ENCODE measurements around the gene TGM4.

The TGM4 gene

DNA sequence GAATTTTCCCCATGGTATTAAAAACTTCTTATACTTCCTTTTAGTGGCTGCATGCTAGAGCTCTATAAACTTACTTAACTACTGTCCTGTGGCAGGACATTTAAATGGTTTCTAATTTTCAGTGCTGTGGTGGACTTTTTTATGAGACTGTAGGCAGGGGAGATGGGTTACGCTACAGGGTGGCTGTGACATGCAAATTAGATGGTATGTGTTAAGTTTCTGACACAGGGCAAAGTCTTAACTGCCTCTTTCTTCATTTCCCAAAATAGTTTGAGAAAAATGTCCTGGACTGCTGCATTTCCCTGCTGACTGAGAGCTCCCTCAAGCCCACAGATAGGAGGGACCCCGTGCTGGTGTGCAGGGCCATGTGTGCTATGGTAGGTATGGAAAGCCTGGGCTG, 22.0 kb downstream of the TGM4 start:
- TF ChIP-seq, protein P1, sequence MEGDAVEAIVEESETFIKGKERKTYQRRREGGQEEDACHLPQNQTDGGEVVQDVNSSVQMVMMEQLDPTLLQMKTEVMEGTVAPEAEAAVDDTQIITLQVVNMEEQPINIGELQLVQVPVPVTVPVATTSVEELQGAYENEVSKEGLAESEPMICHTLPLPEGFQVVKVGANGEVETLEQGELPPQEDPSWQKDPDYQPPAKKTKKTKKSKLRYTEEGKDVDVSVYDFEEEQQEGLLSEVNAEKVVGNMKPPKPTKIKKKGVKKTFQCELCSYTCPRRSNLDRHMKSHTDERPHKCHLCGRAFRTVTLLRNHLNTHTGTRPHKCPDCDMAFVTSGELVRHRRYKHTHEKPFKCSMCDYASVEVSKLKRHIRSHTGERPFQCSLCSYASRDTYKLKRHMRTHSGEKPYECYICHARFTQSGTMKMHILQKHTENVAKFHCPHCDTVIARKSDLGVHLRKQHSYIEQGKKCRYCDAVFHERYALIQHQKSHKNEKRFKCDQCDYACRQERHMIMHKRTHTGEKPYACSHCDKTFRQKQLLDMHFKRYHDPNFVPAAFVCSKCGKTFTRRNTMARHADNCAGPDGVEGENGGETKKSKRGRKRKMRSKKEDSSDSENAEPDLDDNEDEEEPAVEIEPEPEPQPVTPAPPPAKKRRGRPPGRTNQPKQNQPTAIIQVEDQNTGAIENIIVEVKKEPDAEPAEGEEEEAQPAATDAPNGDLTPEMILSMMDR (IDR thresholded peaks at IDR 0.05): no peak

GRCh38 chr3:44899683-44900367, 25.4 kb downstream of the TGM4 start:
- TF ChIP-seq, protein P1 (IDR thresholded peaks at IDR 0.05): no peak

DNA sequence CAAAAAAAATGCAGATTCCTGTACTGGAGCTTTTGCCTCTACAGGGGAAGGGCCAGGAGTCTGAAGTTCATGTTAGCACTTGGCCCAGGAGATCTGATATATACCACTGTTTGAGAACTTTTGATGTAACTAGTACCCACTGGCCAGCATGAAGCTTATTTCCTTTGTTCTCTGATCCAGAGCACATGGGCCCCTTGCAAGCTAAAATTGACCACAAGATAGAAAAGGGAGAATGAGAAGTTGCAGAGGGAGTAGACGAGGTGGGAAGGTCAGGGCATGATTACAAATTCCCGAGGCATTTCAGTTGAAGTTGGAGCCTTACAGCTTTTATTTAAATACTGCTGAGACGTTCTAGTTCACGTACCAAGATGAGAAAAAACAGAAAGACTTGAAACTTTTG, 28.2 kb downstream of the TGM4 start:
- TF ChIP-seq, protein P1 (IDR thresholded peaks at IDR 0.05): no peak

DNA sequence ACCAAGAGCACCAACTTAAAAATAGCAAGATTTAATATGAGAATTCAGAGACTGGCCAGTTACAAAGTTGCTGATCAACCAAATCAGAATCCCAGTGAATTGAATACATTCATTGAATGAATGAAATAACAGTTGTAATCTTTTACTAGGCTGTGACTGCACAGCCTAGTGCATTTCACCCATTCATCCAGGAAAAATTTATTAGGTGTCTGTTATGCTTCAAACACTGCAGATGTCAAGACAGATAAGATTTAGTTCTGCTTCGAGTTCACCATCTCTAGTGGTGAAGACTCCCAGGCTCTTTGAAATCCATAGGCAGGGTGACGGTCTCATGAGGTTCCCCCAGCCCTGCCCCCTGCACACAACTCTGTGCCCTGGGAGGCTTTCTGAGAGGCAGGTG, 28.9 kb downstream of the TGM4 start:
- TF ChIP-seq, protein P1 (IDR thresholded peaks at IDR 0.05): no peak

- TF ChIP-seq, protein P1 (IDR thresholded peaks at IDR 0.05): no peak
Observed at GRCh38 chr3:44903751-44904150, 29.3 kb downstream of the TGM4 start.

- TF ChIP-seq, protein P1 (IDR thresholded peaks at IDR 0.05): no peak
Observed at GRCh38 chr3:44905446-44906157, 31.2 kb downstream of the TGM4 start.

DNA sequence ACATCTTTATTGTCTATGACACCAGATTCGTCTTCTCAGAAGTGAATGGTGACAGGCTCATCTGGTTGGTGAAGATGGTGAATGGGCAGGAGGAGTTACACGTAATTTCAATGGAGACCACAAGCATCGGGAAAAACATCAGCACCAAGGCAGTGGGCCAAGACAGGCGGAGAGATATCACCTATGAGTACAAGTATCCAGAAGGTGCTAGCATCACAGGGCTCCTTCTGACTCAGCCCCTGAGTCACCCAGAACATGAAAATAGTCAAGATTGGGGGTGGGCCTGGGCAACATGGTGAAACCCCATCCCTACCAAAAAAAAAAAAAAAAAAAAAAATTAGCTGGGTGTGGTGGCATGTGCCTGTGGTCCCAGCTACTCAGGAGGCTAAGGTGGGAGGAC, 32.6 kb downstream of the TGM4 start:
- TF ChIP-seq, protein P1 (IDR thresholded peaks at IDR 0.05): no peak
